Measurements from ENCODE around the gene PAM. TPM values are rescaled to one million over a fixed set of nuclear protein-coding genes. Genes with fewer than 3 reads are reported as not detected.

PAM gene
- total and polyA plus RNA-seq, 2 of the 8 experiments (the other 6 are each of a cell fraction or from before 2014, with no cell fraction given): 30.4 to 67.8 TPM

GRCh38 chr5:102902647-102903046, 147.5 kb downstream of the PAM start:
- FAIRE-seq: no peak
- TF ChIP-seq HDAC6 (IDR thresholded peaks at IDR 0.05; ENCODE audit: low read depth, low read length) (no peak), BRCA1 (IDR thresholded peaks at IDR 0.05; ENCODE audit: low read depth, low read length) (no peak), TEAD4 (IDR thresholded peaks at IDR 0.05; ENCODE audit: low read depth, low read length) (no peak), PHF8 (conservative IDR thresholded peaks at IDR 0.05; ENCODE audit: low read depth, low read length) (no peak), CHD1 (IDR thresholded peaks at IDR 0.05; ENCODE audit: low read depth, low read length) (no peak), SRF (IDR thresholded peaks at IDR 0.05; ENCODE audit: low read depth, low read length) (no peak), ATF3 (IDR thresholded peaks at IDR 0.05; ENCODE audit: insufficient read depth, low read depth, low read length) (no peak), ZNF274 (IDR thresholded peaks at IDR 0.05; ENCODE audit: borderline replicate concordance, extremely low read depth, low read length) (no peak), ASH2L (IDR thresholded peaks at IDR 0.05; ENCODE audit: low read length) (no peak), YY1 (IDR thresholded peaks at IDR 0.05; ENCODE audit: low read depth, low read length) (no peak), TAF7 (optimal IDR thresholded peaks at IDR 0.05; ENCODE audit: borderline replicate concordance, low read depth, low read length) (no peak), BCL11A (IDR thresholded peaks at IDR 0.05; ENCODE audit: low read depth in 2 of 2, low read length in 2 of 2) (no peak), KDM4A (IDR thresholded peaks at IDR 0.05; ENCODE audit: low read depth, low read length, severe bottlenecking) (no peak), BACH1 (IDR thresholded peaks at IDR 0.05; ENCODE audit: low read length) (no peak), RFX5 (IDR thresholded peaks at IDR 0.05; ENCODE audit: borderline replicate concordance, low read depth, low read length) (no peak)

More at GRCh38 chr5:102902647-102903046, 147.5 kb downstream of the PAM start:
- Histone ChIP-seq H3K4me2 (ENCODE audit: insufficient read depth in 1 of 2, low read depth in 2 of 2, low read length in 2 of 2) (no peak overlapping the region), H3K56ac (replicated peaks; ENCODE audit: insufficient read length, low read depth, low read length) (no peak overlapping the region), H3K9me3 (ENCODE audit: insufficient read depth in 2 of 2, low read depth in 1 of 2, low read length in 1 of 2) (no peaks in the 10 kb centered on the region), H3K23me2 (ENCODE audit: low read depth, low read length) (no peaks in the 10 kb centered on the region), H4K8ac (ENCODE audit: extremely low read depth, insufficient read depth, low read length) (no peak overlapping the region), H4K91ac (replicated peaks; ENCODE audit: insufficient read length, low read length) (no peak overlapping the region), H3K27ac (ENCODE audit: low read depth, low read length) (no peak overlapping the region), H2AFZ (ENCODE audit: low read length) (no peak overlapping the region), H2BK120ac (replicated peaks; ENCODE audit: low read depth, low read length) (no peak overlapping the region), H3K4me3 (ENCODE audit: extremely low read depth in 1 of 4, insufficient read depth in 2 of 4, low read depth in 3 of 4, low read length in 4 of 4) (no peak overlapping the region), H3K79me1 (ENCODE audit: low read depth, low read length) (no peaks in the 10 kb centered on the region), H3K27me3 (replicated peaks in 1 of 4; ENCODE audit: control insufficient read depth in 3 of 4, extremely low read depth in 1 of 4, insufficient read depth in 3 of 4, low read length in 3 of 4) (no peaks in the 10 kb centered on the region), H3K14ac (ENCODE audit: insufficient read length) (no peak overlapping the region), H2BK15ac (ENCODE audit: low read length) (no peak overlapping the region), H2BK20ac (ENCODE audit: low read length) (no peak overlapping the region), H2BK5ac (ENCODE audit: low read depth, low read length) (no peak overlapping the region), H3K4me1 (replicated peaks in 1 of 4; ENCODE audit: control insufficient read depth in 3 of 4, insufficient read depth in 4 of 4, low read length in 3 of 4) (peaks cover 0 to 3% (median 0%) of the 10 kb centered on the region in 4 experiments; a peak in 1 of 7 replicates), H2AK5ac (ENCODE audit: low read depth, low read length) (no peak overlapping the region), H3K23ac (ENCODE audit: insufficient read length) (no peak overlapping the region), H2BK12ac (ENCODE audit: low read depth, low read length) (no peak overlapping the region), H3K9ac (replicated peaks in 1 of 4; ENCODE audit: extremely low read depth in 1 of 4, low read depth in 3 of 4, low read length in 3 of 4) (no peak overlapping the region), H3K79me2 (ENCODE audit: control insufficient read depth in 1 of 2, insufficient read depth in 2 of 2, low read length in 2 of 2) (no peaks in the 10 kb centered on the region), H4K5ac (ENCODE audit: insufficient read length, low read depth, low read length) (no peak overlapping the region), H3K18ac (ENCODE audit: extremely low read depth, low read length) (no peak overlapping the region), H3K4ac (replicated peaks; ENCODE audit: insufficient read length, low read depth, low read length) (no peak overlapping the region), H4K20me1 (replicated peaks in 1 of 2; ENCODE audit: control insufficient read depth in 1 of 2, insufficient read depth in 2 of 2, low read length in 2 of 2) (no peaks in the 10 kb centered on the region), H3K36me3 (ENCODE audit: control insufficient read depth in 2 of 4, insufficient read depth in 4 of 4, low read length in 3 of 4) (no peaks in the 10 kb centered on the region)
- CTCF ChIA-PET (ENCODE audit: partially characterized antibody): interaction anchor here (1.1 kb wide), 1 partner anchor 19 kb away, joined by 3 read pairs; no protein-coding TSS in a partner anchor
- no peak for DNase-seq (ENCODE audit: low read depth in 1 of 2, low spot score in 2 of 2)
- WGBS, 2 experiments (ENCODE audit: extremely low coverage in 1 of 2, insufficient coverage in 1 of 2, insufficient read length in 1 of 2, insufficient replicate concordance in 2 of 2, low coverage in 1 of 2, low lambda C conversion rate in 2 of 2, missing lambda C conversion rate in 1 of 2): 87% methylated on average over 2 of the region's 2 CpGs; no CpG with 5 or more reads in 1 of the 2 experiments
- POLR2A ChIA-PET (ENCODE audit: partially characterized antibody): no interaction called here

All from H1 (cell line).